H1 (cell line): Measurements from ENCODE around the gene PTPRT. TPM values are rescaled to one million over a fixed set of nuclear protein-coding genes. Genes with fewer than 3 reads are reported as not detected.

Source experiments
- CTCF ChIA-PET: fragments of 300-600 bp; sonication (Branson Sonifier 250); formaldehyde crosslinking; loops from one replicate; lab custom pipeline; 2021; ENCODE audit not compliant: partially characterized antibody; lab: Charles Lee
- POLR2A ChIA-PET: fragments of 300-600 bp; sonication (Branson Sonifier 250); formaldehyde crosslinking; loops from one replicate; lab custom pipeline; 2021; ENCODE audit warnings: inconsistent platforms; ENCODE audit not compliant: partially characterized antibody; lab: Charles Lee
- DNase-seq, 2 experiments: peaks; one replicate each; pipeline versions ENCODE4 v3.0.0 to v3.0.0-alpha.2; 2010 to 2022; ENCODE audit warnings: low spot score in 2 of 2, low read depth in 1 of 2, mixed read lengths in 1 of 2
- FAIRE-seq: peaks from 2 replicates; lab custom pipeline; 2011; peaks lifted over from hg19 to GRCh38; lab: Jason Lieb, UNC
- H2AFZ ChIP-seq: 2 replicates; pipeline ENCODE4 v1.8.1; 2012; ENCODE audit warnings: low read length, inconsistent platforms
- H2AK5ac ChIP-seq: 2 replicates; pipeline ENCODE4 v1.6.1; 2013; ENCODE audit warnings: low read depth, low read length
- H2BK120ac ChIP-seq: replicated peaks from 2 replicates; pipeline ENCODE3; 2013; ENCODE audit warnings: low read depth, low read length, inconsistent platforms
- H2BK12ac ChIP-seq: 2 replicates; pipeline ENCODE4 v1.6.1; 2013; ENCODE audit warnings: low read depth, low read length
- H2BK15ac ChIP-seq: 2 replicates; pipeline ENCODE4 v1.6.1; 2013; ENCODE audit warnings: low read length
- H2BK20ac ChIP-seq: 2 replicates; pipeline ENCODE4 v1.6.1; 2013; ENCODE audit warnings: low read length
- H2BK5ac ChIP-seq: 2 replicates; pipeline ENCODE4 v1.6.1; 2013; ENCODE audit warnings: low read depth, low read length
- H3K14ac ChIP-seq: 2 replicates; pipeline ENCODE4 v1.6.1; 2013; ENCODE audit warnings: inconsistent platforms; ENCODE audit not compliant: insufficient read length
- H3K18ac ChIP-seq: 2 replicates; pipeline ENCODE4 v1.6.1; 2013; ENCODE audit warnings: low read length; ENCODE audit errors: extremely low read depth
- H3K23ac ChIP-seq: 2 replicates; pipeline ENCODE4 v1.6.1; 2013; ENCODE audit warnings: inconsistent platforms; ENCODE audit not compliant: insufficient read length
- H3K23me2 ChIP-seq: 2 replicates; pipeline ENCODE4 v1.6.1; 2013; ENCODE audit warnings: low read depth, low read length
- H3K27ac ChIP-seq: 2 replicates; pipeline ENCODE4 v1.6.1; 2011; ENCODE audit warnings: low read depth, low read length, inconsistent platforms
- H3K27me3 ChIP-seq, 4 experiments: replicated peaks in 1 of 4; 1 replicate in 1 of 4; 2 replicates in 3 of 4; pipeline versions ENCODE4 v1.6.1 to v1.8.1; 2011 to 2013; ENCODE audit warnings: low read length in 3 of 4, mild to moderate bottlenecking in 3 of 4, inconsistent platforms in 2 of 4, mixed read lengths in 2 of 4, moderate library complexity in 1 of 4; ENCODE audit not compliant: control insufficient read depth in 3 of 4, insufficient read depth in 3 of 4; ENCODE audit errors: extremely low read depth in 1 of 4
- H3K36me3 ChIP-seq, 4 experiments: 2 replicates each; pipeline versions ENCODE4 v1.6.1 to v1.8.1; 2011 to 2013; ENCODE audit warnings: mild to moderate bottlenecking in 4 of 4, low read length in 3 of 4, moderate library complexity in 2 of 4, control low read depth in 1 of 4, inconsistent platforms in 1 of 4; ENCODE audit not compliant: insufficient read depth in 4 of 4, control insufficient read depth in 2 of 4
- H3K4ac ChIP-seq: replicated peaks from 2 replicates; pipeline ENCODE3; 2013; ENCODE audit warnings: low read length, low read depth, mixed read lengths, inconsistent platforms; ENCODE audit not compliant: insufficient read length
- H3K4me1 ChIP-seq, 4 experiments: replicated peaks in 1 of 4; 1 replicate in 1 of 4; 2 replicates in 3 of 4; pipeline versions ENCODE4 v1.6.1 to v1.8.1; 2011 to 2013; ENCODE audit warnings: low read length in 3 of 4, inconsistent platforms in 2 of 4, mixed read lengths in 1 of 4; ENCODE audit not compliant: insufficient read depth in 4 of 4, control insufficient read depth in 3 of 4
- H3K4me2 ChIP-seq, 2 experiments: 2 replicates each; pipeline versions ENCODE4 v1.6.1 to v1.8.1; 2011 to 2013; ENCODE audit warnings: low read depth in 2 of 2, low read length in 2 of 2, control low read depth in 1 of 2, inconsistent platforms in 1 of 2, mild to moderate bottlenecking in 1 of 2; ENCODE audit not compliant: insufficient read depth in 1 of 2
- H3K4me3 ChIP-seq, 4 experiments: fragments of 200-600, 300-600 bp in 1 of 4; sonication (generic), shearing (Covaris generic), sonication (Bioruptor Twin) in 1 of 4; 2 replicates each; pipeline versions ENCODE4 v1.5.1 to v1.8.1; 2011 to 2016; ENCODE audit warnings: low read length in 4 of 4, low read depth in 3 of 4, control low read depth in 2 of 4, inconsistent platforms in 2 of 4, mild to moderate bottlenecking in 2 of 4, mixed read lengths in 1 of 4, moderate library complexity in 1 of 4; ENCODE audit not compliant: insufficient read depth in 2 of 4; ENCODE audit errors: extremely low read depth in 1 of 4
- H3K56ac ChIP-seq: replicated peaks from 2 replicates; pipeline ENCODE3; 2013; ENCODE audit warnings: low read depth, mild to moderate bottlenecking, mixed read lengths, low read length, inconsistent platforms; ENCODE audit not compliant: insufficient read length
- H3K79me1 ChIP-seq: 2 replicates; pipeline ENCODE4 v1.6.1; 2013; ENCODE audit warnings: low read depth, low read length, control low read depth
- H3K79me2 ChIP-seq, 2 experiments: 2 replicates each; pipeline versions ENCODE4 v1.6.1 to v1.8.1; 2012 to 2013; ENCODE audit warnings: low read length in 2 of 2, mild to moderate bottlenecking in 2 of 2, inconsistent platforms in 1 of 2; ENCODE audit not compliant: insufficient read depth in 2 of 2, control insufficient read depth in 1 of 2
- H3K9ac ChIP-seq, 4 experiments: replicated peaks in 1 of 4; 1 replicate in 1 of 4; 2 replicates in 3 of 4; pipeline versions ENCODE4 v1.6.1 to v1.8.1; 2011 to 2013; ENCODE audit warnings: low read depth in 3 of 4, low read length in 3 of 4, control low read depth in 2 of 4, mild to moderate bottlenecking in 2 of 4, moderate library complexity in 2 of 4, inconsistent platforms in 1 of 4; ENCODE audit errors: extremely low read depth in 1 of 4
- H3K9me3 ChIP-seq, 2 experiments: 2 replicates each; pipeline versions ENCODE4 v1.6.1 to v1.8.1; 2012 to 2013; ENCODE audit warnings: mild to moderate bottlenecking in 2 of 2, moderate library complexity in 2 of 2, control low read depth in 1 of 2, inconsistent platforms in 1 of 2, low read depth in 1 of 2, low read length in 1 of 2, mixed read lengths in 1 of 2; ENCODE audit not compliant: insufficient read depth in 2 of 2
- H4K20me1 ChIP-seq, 2 experiments: replicated peaks in 1 of 2; 2 replicates each; pipeline versions ENCODE3 to v1.8.1; 2011 to 2013; ENCODE audit warnings: inconsistent platforms in 2 of 2, low read length in 2 of 2, mild to moderate bottlenecking in 1 of 2; ENCODE audit not compliant: insufficient read depth in 2 of 2, control insufficient read depth in 1 of 2
- H4K5ac ChIP-seq: 2 replicates; pipeline ENCODE4 v1.6.1; 2013; ENCODE audit warnings: low read length, low read depth, mixed read lengths, inconsistent platforms; ENCODE audit not compliant: insufficient read length
- H4K8ac ChIP-seq: 2 replicates; pipeline ENCODE4 v1.8.0; 2013; ENCODE audit warnings: mild to moderate bottlenecking, moderate library complexity, low read length, inconsistent platforms; ENCODE audit not compliant: insufficient read depth; ENCODE audit errors: extremely low read depth
- H4K91ac ChIP-seq: replicated peaks from 2 replicates; pipeline ENCODE3; 2013; ENCODE audit warnings: low read length, mixed read lengths, inconsistent platforms; ENCODE audit not compliant: insufficient read length
- CTBP2 ChIP-seq: IDR thresholded peaks from 2 replicates; pipeline ENCODE4 v1.7.0; 2011; ENCODE audit warnings: borderline replicate concordance, mild to moderate bottlenecking, moderate library complexity, mixed read lengths, low read length; ENCODE audit not compliant: insufficient read depth, insufficient read length
- EZH2 ChIP-seq: fragments of 200-600 bp; sonication (generic); IDR thresholded peaks from 2 replicates; pipeline ENCODE4 v1.7.1; 2012; ENCODE audit warnings: low read depth, mild to moderate bottlenecking, moderate library complexity, low read length, inconsistent platforms; ENCODE audit not compliant: severe bottlenecking
- FOSL1 ChIP-seq: IDR thresholded peaks from 2 replicates; pipeline ENCODE4 v1.6.1; 2011; ENCODE audit warnings: mild to moderate bottlenecking, low read depth, low read length, moderate library complexity; ENCODE audit not compliant: insufficient read depth
- HDAC6 ChIP-seq: IDR thresholded peaks from one replicate; pipeline ENCODE4 v1.7.1; 2012; ENCODE audit warnings: low read depth, mild to moderate bottlenecking, inconsistent platforms, low read length, moderate library complexity
- KDM4A ChIP-seq: IDR thresholded peaks from one replicate; pipeline ENCODE4 v1.7.1; 2012; ENCODE audit warnings: low read depth, mild to moderate bottlenecking, moderate library complexity, low read length, inconsistent platforms; ENCODE audit not compliant: severe bottlenecking
- MAFK ChIP-seq: IDR thresholded peaks from 2 replicates; pipeline ENCODE4 v1.6.1; 2012; ENCODE audit warnings: low read depth, mild to moderate bottlenecking, improper control_type of control experiment, low read length
- PHF8 ChIP-seq: fragments of 200-600 bp; sonication (generic); conservative IDR thresholded peaks from 2 replicates; pipeline ENCODE4 v1.7.1; 2012; ENCODE audit warnings: low read depth, mild to moderate bottlenecking, inconsistent platforms, low read length, moderate library complexity
- POLR2A ChIP-seq, 2 experiments: IDR thresholded peaks; 1 replicate in 1 of 2; 2 replicates in 1 of 2; pipeline ENCODE4 v1.6.1; 2011; ENCODE audit warnings: low read depth in 2 of 2, low read length in 2 of 2, mild to moderate bottlenecking in 2 of 2; ENCODE audit errors: control extremely low read depth in 1 of 2
- RBBP5 ChIP-seq: IDR thresholded peaks from 2 replicates; pipeline ENCODE4 v1.7.1; 2012; ENCODE audit warnings: low read depth, mild to moderate bottlenecking, inconsistent platforms, low read length, moderate library complexity, borderline replicate concordance
- RFX5 ChIP-seq: IDR thresholded peaks from 2 replicates; pipeline ENCODE4 v1.6.1; 2011; ENCODE audit warnings: low read depth, low read length, improper control_type of control experiment, borderline replicate concordance
- SIN3A ChIP-seq, 2 experiments: IDR thresholded peaks in 1 of 2; conservative IDR thresholded peaks in 1 of 2; 2 replicates each; pipeline ENCODE4 v1.6.1; 2011 to 2012; ENCODE audit warnings: low read length in 2 of 2, improper control_type of control experiment in 1 of 2, low read depth in 1 of 2, mild to moderate bottlenecking in 1 of 2
- SP1 ChIP-seq: IDR thresholded peaks from 2 replicates; pipeline ENCODE4 v1.6.1; 2011; ENCODE audit warnings: low read depth, low read length
- SP4 ChIP-seq: IDR thresholded peaks from 2 replicates; pipeline ENCODE4 v1.6.1; 2012; ENCODE audit warnings: low read length, inconsistent platforms
- TAF7 ChIP-seq: optimal IDR thresholded peaks from 2 replicates; pipeline ENCODE3; 2011; ENCODE audit warnings: low read depth, mild to moderate bottlenecking, inconsistent platforms, low read length, moderate library complexity, borderline replicate concordance
- WGBS, 2 experiments: shearing (Covaris generic) in 1 of 2; methylation state at CpG; one replicate each; pipeline versions ENCODE4 v1.1.6 to v1.1.7; 2013 to 2015; ENCODE audit warnings: low lambda C conversion rate in 2 of 2, mixed read lengths in 2 of 2, inconsistent platforms in 1 of 2, low coverage in 1 of 2, missing lambda C conversion rate in 1 of 2; ENCODE audit not compliant: insufficient replicate concordance in 2 of 2, insufficient coverage in 1 of 2, insufficient read length in 1 of 2; ENCODE audit errors: extremely low coverage in 1 of 2, missing lambda C conversion rate in 1 of 2; 5-methylcytosine and 5-hydroxymethylcytosine counted together
- polyA plus RNA-seq, 7 experiments: library from polyadenylated mRNA; depleted of rRNA in 3 of 7; stranded (reverse) in 5 of 7; unstranded in 2 of 7; fragments of >200 nt in 5 of 7; fragments of 200-250 nt in 2 of 7; gene quantifications; 1 replicate in 5 of 7; 2 replicates in 1 of 7; 4 replicates in 1 of 7; pipeline versions ENCODE4 v1.2.1 to v1.2.3, GENCODE V29; 2011 to 2013; ENCODE audit warnings: missing spikeins in 2 of 7, mixed read lengths in 2 of 7
- total RNA-seq: library from RNA; stranded (reverse); fragmentation: NEBNext Ultra II Directional; extraction: Animal tissue kit (Norgen Biotek cat#: 25700); gene quantifications from 2 replicates; pipeline ENCODE4 v1.2.1, GENCODE V29; 2021

PTPRT gene
- total and polyA plus RNA-seq, 2 of the 8 experiments (the other 6 are each of a cell fraction or from before 2014, with no cell fraction given) = 0.33 to 1.8 TPM

GRCh38 chr20:42506397-42506796, 683.3 kb downstream of the PTPRT start:
- CTCF ChIA-PET = no interaction called here
- no peak for FAIRE-seq
- TF ChIP-seq PHF8 = no peak
- TF ChIP-seq RFX5 = no peak
- TF ChIP-seq RBBP5 = no peak
- TF ChIP-seq FOSL1 = no peak
- no peak for TF ChIP-seq SIN3A (conservative IDR thresholded peaks at IDR 0.05 in 1 of 2, IDR thresholded peaks at IDR 0.05 in 1 of 2; ENCODE audit: low read depth in 1 of 2, low read length in 2 of 2)
- no peak for TF ChIP-seq HDAC6
- no peak for TF ChIP-seq EZH2
- no peak for TF ChIP-seq KDM4A
- no peak for TF ChIP-seq MAFK
- no peak for TF ChIP-seq POLR2A (IDR thresholded peaks at IDR 0.05; ENCODE audit: control extremely low read depth in 1 of 2, low read depth in 2 of 2, low read length in 2 of 2)
- no peak for TF ChIP-seq SP1
- no peak for TF ChIP-seq SP4
- no peak for TF ChIP-seq TAF7
- TF ChIP-seq CTBP2 = no peak

More at GRCh38 chr20:42506397-42506796, 683.3 kb downstream of the PTPRT start:
- no peak overlapping the region for H2AK5ac ChIP-seq
- no peak overlapping the region for H2BK5ac ChIP-seq
- H3K4me3 ChIP-seq = no peak overlapping the region
- no peak overlapping the region for H2AFZ ChIP-seq
- no peak overlapping the region for H2BK120ac ChIP-seq
- no peak overlapping the region for H2BK15ac ChIP-seq
- H3K4me2 ChIP-seq = no peak overlapping the region
- no peaks in the 10 kb centered on the region for H3K79me2 ChIP-seq
- H3K23ac ChIP-seq = no peak overlapping the region
- no peak overlapping the region for H4K5ac ChIP-seq
- H3K79me1 ChIP-seq = no peaks in the 10 kb centered on the region
- H3K36me3 ChIP-seq = no peaks in the 10 kb centered on the region
- H2BK12ac ChIP-seq = no peak overlapping the region
- no peaks in the 10 kb centered on the region for H3K4me1 ChIP-seq
- POLR2A ChIA-PET = no interaction called here
- H3K9ac ChIP-seq = no peak overlapping the region
- H3K27ac ChIP-seq = no peak overlapping the region
- H2BK20ac ChIP-seq = no peak overlapping the region
- no peak overlapping the region for H4K8ac ChIP-seq
- no peak overlapping the region for H3K18ac ChIP-seq
- DNase-seq = no peak
- no peak overlapping the region for H4K91ac ChIP-seq
- H3K9me3 ChIP-seq = no peaks in the 10 kb centered on the region
- WGBS, 2 experiments = 89% methylated on average over 2 of the region's 2 CpGs; no CpG with 5 or more reads in 1 of the 2 experiments
- H3K23me2 ChIP-seq = no peaks in the 10 kb centered on the region; the same call in 1 of the 2 replicates
- no peak overlapping the region for H3K4ac ChIP-seq
- H3K56ac ChIP-seq = no peak overlapping the region
- H3K27me3 ChIP-seq = no peaks in the 10 kb centered on the region
- no peaks in the 10 kb centered on the region for H4K20me1 ChIP-seq
- H3K14ac ChIP-seq = no peak overlapping the region
